ENCODE data around the gene IRF2BP1.

DNA sequence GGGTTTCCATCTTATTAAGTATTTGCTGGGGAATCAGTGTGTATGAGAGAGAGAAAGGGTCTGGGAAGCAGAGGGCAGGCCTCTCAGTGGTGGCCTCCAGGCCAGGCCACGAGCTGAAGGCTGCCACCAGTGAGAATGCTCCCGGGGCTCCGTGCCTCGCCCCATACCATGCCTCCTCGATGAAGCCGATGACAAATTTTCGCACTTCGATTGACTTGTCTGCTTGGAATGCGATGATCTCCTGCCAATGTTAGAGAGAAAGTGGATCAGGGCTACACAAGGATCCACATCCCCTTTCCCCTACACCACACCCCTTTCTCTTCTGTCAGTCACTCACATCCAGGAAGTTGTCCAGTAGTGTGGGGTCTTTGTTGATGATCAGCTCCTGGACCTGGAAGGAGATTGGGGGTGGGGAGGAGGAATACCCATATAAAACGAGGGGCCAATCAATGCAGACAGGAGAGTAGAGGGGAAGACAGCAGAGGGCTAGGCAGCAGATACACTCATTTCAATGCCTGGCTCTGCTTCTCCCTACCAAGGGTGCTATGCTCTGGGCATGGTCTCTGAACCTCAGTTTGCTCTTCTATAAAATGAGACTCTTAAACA is 33.7 kb downstream of the IRF2BP1 start:
- TF ChIP-seq, protein P1, sequence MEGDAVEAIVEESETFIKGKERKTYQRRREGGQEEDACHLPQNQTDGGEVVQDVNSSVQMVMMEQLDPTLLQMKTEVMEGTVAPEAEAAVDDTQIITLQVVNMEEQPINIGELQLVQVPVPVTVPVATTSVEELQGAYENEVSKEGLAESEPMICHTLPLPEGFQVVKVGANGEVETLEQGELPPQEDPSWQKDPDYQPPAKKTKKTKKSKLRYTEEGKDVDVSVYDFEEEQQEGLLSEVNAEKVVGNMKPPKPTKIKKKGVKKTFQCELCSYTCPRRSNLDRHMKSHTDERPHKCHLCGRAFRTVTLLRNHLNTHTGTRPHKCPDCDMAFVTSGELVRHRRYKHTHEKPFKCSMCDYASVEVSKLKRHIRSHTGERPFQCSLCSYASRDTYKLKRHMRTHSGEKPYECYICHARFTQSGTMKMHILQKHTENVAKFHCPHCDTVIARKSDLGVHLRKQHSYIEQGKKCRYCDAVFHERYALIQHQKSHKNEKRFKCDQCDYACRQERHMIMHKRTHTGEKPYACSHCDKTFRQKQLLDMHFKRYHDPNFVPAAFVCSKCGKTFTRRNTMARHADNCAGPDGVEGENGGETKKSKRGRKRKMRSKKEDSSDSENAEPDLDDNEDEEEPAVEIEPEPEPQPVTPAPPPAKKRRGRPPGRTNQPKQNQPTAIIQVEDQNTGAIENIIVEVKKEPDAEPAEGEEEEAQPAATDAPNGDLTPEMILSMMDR (IDR thresholded peaks at IDR 0.05), result no peak
- TF ChIP-seq POLR2A (IDR thresholded peaks at IDR 0.05), result no peak
- no peak for TF ChIP-seq POLR2AphosphoS5 (IDR thresholded peaks at IDR 0.05)
